ENCODE measurements around the gene UBXN10. TPM values are rescaled to one million over a fixed set of nuclear protein-coding genes. Genes with fewer than 3 reads are reported as not detected.

The UBXN10 gene
- polyA plus RNA-seq, 3 donors = 0.16 to 0.82 (median 0.30) TPM

GRCh38 chr1:20150969-20151368 is 34.9 kb upstream of the UBXN10 start:
- Histone ChIP-seq H3K27ac (ENCODE audit: low read depth in 1 of 2, low read length in 2 of 2) (no peak overlapping the region), H3K79me2 (ENCODE audit: insufficient read depth, low read length) (no peaks in the 10 kb centered on the region), H4K20me1 (ENCODE audit: insufficient read depth, low read length) (no peaks in the 10 kb centered on the region), H3K27me3 (ENCODE audit: control insufficient read depth in 2 of 2, insufficient read depth in 2 of 2, low read length in 2 of 2) (peaks cover 0 to 5% of the 10 kb centered on the region in 2 donors), H3K4me1 (ENCODE audit: control insufficient read depth in 1 of 2, insufficient read depth in 2 of 2, low read length in 2 of 2) (peaks cover 30 to 33% of the 10 kb centered on the region in 2 donors), H3K36me3 (replicated peaks in 1 of 2; ENCODE audit: control insufficient read depth in 1 of 2, insufficient read depth in 2 of 2, low read length in 2 of 2) (no peaks in the 10 kb centered on the region), H3K4me3 (replicated peaks in 1 of 3; ENCODE audit: low read depth in 2 of 3, low read length in 3 of 3) (no peak overlapping the region), H3K4me2 (replicated peaks; ENCODE audit: extremely low read depth, low read length, poor library complexity, severe bottlenecking) (no peak overlapping the region), H3K9me3 (replicated peaks in 1 of 2; ENCODE audit: control insufficient read depth in 1 of 2, insufficient read depth in 1 of 2, low read length in 2 of 2) (peaks cover under 1 to 1% of the 10 kb centered on the region in 2 donors), H3K9ac (ENCODE audit: insufficient read depth, low read length, poor library complexity, severe bottlenecking) (no peak overlapping the region), H2AFZ (ENCODE audit: insufficient read depth, low read depth, low read length, poor library complexity, severe bottlenecking) (no peak overlapping the region)
- 89% methylated on average over 6 of the region's 6 CpGs for WGBS (ENCODE audit: insufficient coverage)
- Mint-ChIP-seq H3K27me3 (ENCODE audit: low read depth in 3 of 3) (peaks cover 7 to 22% (median 8%) of the 10 kb centered on the region in 3 donors), H3K9me3 (peaks cover 0 to 7% (median 3%) of the 10 kb centered on the region in 7 donors), H3K4me3 (no peak overlapping the region), H3K4me1 (peaks cover 28% of the 10 kb centered on the region), H3K36me3 (no peaks in the 10 kb centered on the region), H3K27ac (no peak overlapping the region)
- TF ChIP-seq CTCF (IDR thresholded peaks at IDR 0.05) = no peak
- intact Hi-C loops (cut with micrococcal nuclease) = loop anchor here in 1 of 2 donors (5.0 kb wide), 2 partner anchors 49 to 234 kb away; no protein-coding TSS in a partner anchor
- no peak for DNase-seq

DNA sequence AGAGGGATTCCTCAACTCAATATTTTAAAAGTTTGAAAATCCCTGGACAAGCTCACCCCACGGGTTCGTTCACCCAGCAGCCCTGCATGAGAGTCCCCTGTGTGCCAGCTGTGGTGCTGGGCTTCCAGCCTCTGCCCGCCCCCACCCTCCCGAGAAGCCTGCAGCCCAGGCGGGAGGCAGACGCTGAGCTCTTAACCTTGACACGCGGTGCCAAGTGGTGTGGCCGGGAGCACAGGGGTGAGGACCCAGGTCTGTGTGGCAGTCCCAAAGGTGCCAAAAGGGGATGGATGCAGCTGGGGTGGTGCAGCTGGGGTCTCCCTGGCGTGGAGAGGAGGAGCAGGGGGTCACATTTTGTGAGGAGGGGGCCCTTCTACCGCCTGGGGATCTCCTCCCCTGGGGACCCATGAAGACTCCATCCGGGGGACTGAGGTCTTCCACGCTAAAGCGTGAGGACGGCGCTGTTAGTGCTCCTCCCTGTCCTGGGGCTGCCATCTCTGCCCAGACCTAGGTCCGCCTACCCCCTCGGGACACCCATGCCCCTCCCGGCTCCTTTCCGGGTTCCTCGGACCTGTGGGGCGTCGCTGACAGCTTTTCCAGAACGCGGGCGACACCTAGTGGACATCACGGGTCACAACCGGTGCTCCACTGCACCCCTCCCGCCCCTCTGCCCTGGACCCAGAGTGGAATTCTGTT is 33.8 kb upstream of the UBXN10 start:
- 10% methylated on average over 29 of the region's 29 CpGs for WGBS (ENCODE audit: insufficient coverage)
- peak overlapping the region; percentile 59 for H3K4me2 ChIP-seq (replicated peaks; ENCODE audit: extremely low read depth, low read length, poor library complexity, severe bottlenecking)
- Mint-ChIP-seq H3K4me3 (peak overlapping the region; percentile 63 to 75), H3K4me1 (peaks cover 28% of the 10 kb centered on the region), H3K36me3 (no peaks in the 10 kb centered on the region), H3K27me3 (ENCODE audit: low read depth in 3 of 3) (peaks cover 7 to 17% (median 8%) of the 10 kb centered on the region in 3 donors), H3K27ac (peak overlapping the region; percentile 75 to 97 (median 95)), H3K9me3 (peaks cover 6 to 14% (median 7%) of the 10 kb centered on the region in 7 donors)
- intact Hi-C loops (cut with micrococcal nuclease) = loop anchor here (1.0 to 5.0 kb wide), 4 partner anchors 50 to 235 kb away; no protein-coding TSS in a partner anchor
- H3K36me3 ChIP-seq (replicated peaks in 1 of 2; ENCODE audit: control insufficient read depth in 1 of 2, insufficient read depth in 2 of 2, low read length in 2 of 2) = no peaks in the 10 kb centered on the region
- H3K27me3 ChIP-seq (ENCODE audit: control insufficient read depth in 2 of 2, insufficient read depth in 2 of 2, low read length in 2 of 2) = peaks cover 0 to 5% of the 10 kb centered on the region in 2 donors
- H3K27ac ChIP-seq (ENCODE audit: low read depth in 1 of 2, low read length in 2 of 2) = no peak overlapping the region
- H3K4me1 ChIP-seq (ENCODE audit: control insufficient read depth in 1 of 2, insufficient read depth in 2 of 2, low read length in 2 of 2) = peaks cover 30 to 33% of the 10 kb centered on the region in 2 donors
- peak; percentile 96 for TF ChIP-seq CTCF (IDR thresholded peaks at IDR 0.05)
- H3K4me3 ChIP-seq (replicated peaks in 1 of 3; ENCODE audit: low read depth in 2 of 3, low read length in 3 of 3) = peak overlapping the region in 2 of 3 experiments; percentile 11 to 57
- no peaks in the 10 kb centered on the region for H3K79me2 ChIP-seq (ENCODE audit: insufficient read depth, low read length)
- no peaks in the 10 kb centered on the region for H4K20me1 ChIP-seq (ENCODE audit: insufficient read depth, low read length)
- DNase-seq = peak; percentile 58 to 70 (median 64)
- peaks cover 8 to 9% of the 10 kb centered on the region in 2 donors for H3K9me3 ChIP-seq (replicated peaks in 1 of 2; ENCODE audit: control insufficient read depth in 1 of 2, insufficient read depth in 1 of 2, low read length in 2 of 2)
- peak overlapping the region; percentile 38 for H3K9ac ChIP-seq (ENCODE audit: insufficient read depth, low read length, poor library complexity, severe bottlenecking)
- peak overlapping the region; percentile 83 for H2AFZ ChIP-seq (ENCODE audit: insufficient read depth, low read depth, low read length, poor library complexity, severe bottlenecking)

Measured in CD14-positive monocyte (primary cell).